ENCODE results near the gene RABL3.

DNA sequence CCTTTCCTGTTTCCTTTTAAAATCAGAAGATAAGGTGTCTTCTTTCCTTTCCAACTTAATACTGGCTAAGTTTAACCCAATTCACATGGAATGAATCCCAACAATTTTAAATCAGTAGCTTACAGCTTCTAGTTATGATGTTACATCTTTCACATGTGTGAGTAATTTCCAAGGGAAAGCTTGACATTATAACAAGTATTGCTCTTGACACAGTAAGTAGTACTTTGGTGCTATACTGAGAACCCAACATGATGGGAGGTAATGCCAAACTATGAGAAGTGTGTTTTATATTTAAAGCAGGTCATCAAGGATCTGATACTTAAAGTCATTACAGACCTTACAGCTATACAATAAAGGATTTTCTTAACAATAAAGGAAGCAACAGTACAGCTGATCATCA, 29.1 kb downstream of the RABL3 start:
- no peak for TF ChIP-seq POLR2A (IDR thresholded peaks at IDR 0.05)
- TF ChIP-seq, protein P1, sequence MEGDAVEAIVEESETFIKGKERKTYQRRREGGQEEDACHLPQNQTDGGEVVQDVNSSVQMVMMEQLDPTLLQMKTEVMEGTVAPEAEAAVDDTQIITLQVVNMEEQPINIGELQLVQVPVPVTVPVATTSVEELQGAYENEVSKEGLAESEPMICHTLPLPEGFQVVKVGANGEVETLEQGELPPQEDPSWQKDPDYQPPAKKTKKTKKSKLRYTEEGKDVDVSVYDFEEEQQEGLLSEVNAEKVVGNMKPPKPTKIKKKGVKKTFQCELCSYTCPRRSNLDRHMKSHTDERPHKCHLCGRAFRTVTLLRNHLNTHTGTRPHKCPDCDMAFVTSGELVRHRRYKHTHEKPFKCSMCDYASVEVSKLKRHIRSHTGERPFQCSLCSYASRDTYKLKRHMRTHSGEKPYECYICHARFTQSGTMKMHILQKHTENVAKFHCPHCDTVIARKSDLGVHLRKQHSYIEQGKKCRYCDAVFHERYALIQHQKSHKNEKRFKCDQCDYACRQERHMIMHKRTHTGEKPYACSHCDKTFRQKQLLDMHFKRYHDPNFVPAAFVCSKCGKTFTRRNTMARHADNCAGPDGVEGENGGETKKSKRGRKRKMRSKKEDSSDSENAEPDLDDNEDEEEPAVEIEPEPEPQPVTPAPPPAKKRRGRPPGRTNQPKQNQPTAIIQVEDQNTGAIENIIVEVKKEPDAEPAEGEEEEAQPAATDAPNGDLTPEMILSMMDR (IDR thresholded peaks at IDR 0.05) = no peak
